Hepatocyte (in vitro differentiated cells): Measurements from ENCODE around the gene SLC1A4. TPM values are rescaled to one million over a fixed set of nuclear protein-coding genes. Genes with fewer than 3 reads are reported as not detected.
A peak's percentile ranks its signal among the peaks of the same experiment; 100 is the strongest.

Experiments
- DNase-seq: peaks from one replicate; pipeline ENCODE4 v3.0.0-alpha.2; 2016; ENCODE audit warnings: low spot score
- H2AFZ ChIP-seq: fragments of 200-600 bp; sonication (generic); 2 replicates; pipeline ENCODE4 v1.6.0; 2016; ENCODE audit warnings: antibody characterized with exemption, mild to moderate bottlenecking
- H3K27ac ChIP-seq: fragments of 200-600 bp; sonication (generic); 2 replicates; pipeline ENCODE4 v1.5.1; 2016; ENCODE audit warnings: mild to moderate bottlenecking
- H3K27me3 ChIP-seq: fragments of 200-600 bp; sonication (generic); 2 replicates; pipeline ENCODE4 v1.6.1; 2016
- H3K36me3 ChIP-seq: fragments of 200-600 bp; sonication (generic); replicated peaks from 2 replicates; pipeline ENCODE4 v1.5.1; 2016; ENCODE audit warnings: low read depth; ENCODE audit not compliant: insufficient read depth
- H3K4me1 ChIP-seq: fragments of 200-600 bp; sonication (generic); 2 replicates; pipeline ENCODE4 v1.5.1; 2016; ENCODE audit warnings: mild to moderate bottlenecking, moderate library complexity; ENCODE audit not compliant: insufficient read depth
- H3K4me2 ChIP-seq: fragments of 200-600 bp; sonication (generic); 2 replicates; pipeline ENCODE4 v1.6.0; 2016
- H3K4me3 ChIP-seq: fragments of 200-600 bp; sonication (generic); 2 replicates; pipeline ENCODE4 v1.5.1; 2016; ENCODE audit warnings: mild to moderate bottlenecking
- H3K79me2 ChIP-seq: fragments of 200-600 bp; sonication (generic); 2 replicates; pipeline ENCODE4 v1.6.0; 2017; ENCODE audit warnings: mild to moderate bottlenecking
- H3K9me2 ChIP-seq: fragments of 200-600 bp; sonication (generic); replicated peaks from 2 replicates; pipeline ENCODE4 v1.6.0; 2017; ENCODE audit warnings: mild to moderate bottlenecking; ENCODE audit not compliant: insufficient read depth
- H3K9me3 ChIP-seq: fragments of 200-600 bp; sonication (generic); 2 replicates; pipeline ENCODE4 v1.5.1; 2016; ENCODE audit warnings: low read depth, mild to moderate bottlenecking
- H4K20me1 ChIP-seq: fragments of 200-600 bp; sonication (generic); 2 replicates; pipeline ENCODE4 v1.6.0; 2016; ENCODE audit warnings: mild to moderate bottlenecking; ENCODE audit not compliant: insufficient read depth, poor library complexity, severe bottlenecking
- EZH2 ChIP-seq: fragments of 200-600 bp; sonication (generic); IDR thresholded peaks from 2 replicates; pipeline ENCODE4 v1.6.1; 2016; ENCODE audit warnings: antibody characterized with exemption, mild to moderate bottlenecking, borderline replicate concordance
- EZH2phosphoT487 ChIP-seq: fragments of 200-600 bp; sonication (generic); IDR thresholded peaks from one replicate; pipeline ENCODE4 v1.6.1; 2018; ENCODE audit warnings: antibody characterized with exemption, mild to moderate bottlenecking, low read depth, moderate library complexity; ENCODE audit not compliant: unreplicated experiment, severe bottlenecking
- WGBS: methylation state at CpG from one replicate; pipeline ENCODE4 v1.1.6; 2016; ENCODE audit warnings: low lambda C conversion rate; ENCODE audit errors: missing lambda C conversion rate; 5-methylcytosine and 5-hydroxymethylcytosine counted together
- polyA plus RNA-seq: library from polyadenylated mRNA; unstranded; fragments of >200 nt; fragmentation: Nextera tagmentation; extraction: Ambion mirVana; gene quantifications from 2 replicates; pipeline ENCODE4 v1.2.1, GENCODE V29; 2016
- total RNA-seq: library from RNA; depleted of rRNA; stranded (reverse); fragments of >200 nt; gene quantifications from 2 replicates; pipeline ENCODE4 v1.2.3, GENCODE V29; 2014
- TF ChIP-seq, protein P1 (sequence below): fragments of 200-600 bp; sonication (generic); IDR thresholded peaks from 2 replicates; pipeline ENCODE4 v1.5.1; 2016; ENCODE audit warnings: antibody characterized with exemption, mild to moderate bottlenecking; ENCODE audit not compliant: poor library complexity

The SLC1A4 gene
- total and polyA plus RNA-seq, 2 experiments from 2014 or later, result 14.2 to 17.8 TPM

GRCh38 chr2:65027616-65028244, 38.5 kb downstream of the SLC1A4 start:
- H3K27ac ChIP-seq, result no peak overlapping the region
- no peaks in the 10 kb centered on the region for H3K79me2 ChIP-seq
- 94% methylated on average over 8 of the region's 8 CpGs for WGBS
- no peak overlapping the region for H2AFZ ChIP-seq
- peaks cover 16% of the 10 kb centered on the region for H3K4me1 ChIP-seq
- H3K27me3 ChIP-seq, result no peaks in the 10 kb centered on the region
- H3K4me3 ChIP-seq, result no peak overlapping the region
- no peaks in the 10 kb centered on the region for H3K36me3 ChIP-seq
- no peaks in the 10 kb centered on the region for H3K9me3 ChIP-seq
- DNase-seq, result no peak
- no peaks in the 10 kb centered on the region for H3K9me2 ChIP-seq
- TF ChIP-seq, protein P1, sequence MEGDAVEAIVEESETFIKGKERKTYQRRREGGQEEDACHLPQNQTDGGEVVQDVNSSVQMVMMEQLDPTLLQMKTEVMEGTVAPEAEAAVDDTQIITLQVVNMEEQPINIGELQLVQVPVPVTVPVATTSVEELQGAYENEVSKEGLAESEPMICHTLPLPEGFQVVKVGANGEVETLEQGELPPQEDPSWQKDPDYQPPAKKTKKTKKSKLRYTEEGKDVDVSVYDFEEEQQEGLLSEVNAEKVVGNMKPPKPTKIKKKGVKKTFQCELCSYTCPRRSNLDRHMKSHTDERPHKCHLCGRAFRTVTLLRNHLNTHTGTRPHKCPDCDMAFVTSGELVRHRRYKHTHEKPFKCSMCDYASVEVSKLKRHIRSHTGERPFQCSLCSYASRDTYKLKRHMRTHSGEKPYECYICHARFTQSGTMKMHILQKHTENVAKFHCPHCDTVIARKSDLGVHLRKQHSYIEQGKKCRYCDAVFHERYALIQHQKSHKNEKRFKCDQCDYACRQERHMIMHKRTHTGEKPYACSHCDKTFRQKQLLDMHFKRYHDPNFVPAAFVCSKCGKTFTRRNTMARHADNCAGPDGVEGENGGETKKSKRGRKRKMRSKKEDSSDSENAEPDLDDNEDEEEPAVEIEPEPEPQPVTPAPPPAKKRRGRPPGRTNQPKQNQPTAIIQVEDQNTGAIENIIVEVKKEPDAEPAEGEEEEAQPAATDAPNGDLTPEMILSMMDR, result no peak
- no peak for TF ChIP-seq EZH2
- TF ChIP-seq EZH2phosphoT487, result no peak
- H3K4me2 ChIP-seq, result no peak overlapping the region
- no peaks in the 10 kb centered on the region for H4K20me1 ChIP-seq

GRCh38 chr2:65030476-65031332, 41.5 kb downstream of the SLC1A4 start:
- H3K4me1 ChIP-seq, result peaks cover 12% of the 10 kb centered on the region
- H3K27me3 ChIP-seq, result no peaks in the 10 kb centered on the region
- no peak for DNase-seq
- WGBS, result 83% methylated on average over 11 of the region's 11 CpGs
- H4K20me1 ChIP-seq, result no peaks in the 10 kb centered on the region
- peak overlapping the region; percentile 46 for H3K27ac ChIP-seq
- H3K9me3 ChIP-seq, result no peaks in the 10 kb centered on the region
- H3K79me2 ChIP-seq, result no peaks in the 10 kb centered on the region
- H3K9me2 ChIP-seq, result no peaks in the 10 kb centered on the region
- TF ChIP-seq, protein P1, result no peak
- no peak for TF ChIP-seq EZH2phosphoT487
- TF ChIP-seq EZH2, result no peak
- H3K4me2 ChIP-seq, result peak overlapping the region; percentile 56
- no peak overlapping the region for H2AFZ ChIP-seq
- no peak overlapping the region for H3K4me3 ChIP-seq
- H3K36me3 ChIP-seq, result no peaks in the 10 kb centered on the region

DNA sequence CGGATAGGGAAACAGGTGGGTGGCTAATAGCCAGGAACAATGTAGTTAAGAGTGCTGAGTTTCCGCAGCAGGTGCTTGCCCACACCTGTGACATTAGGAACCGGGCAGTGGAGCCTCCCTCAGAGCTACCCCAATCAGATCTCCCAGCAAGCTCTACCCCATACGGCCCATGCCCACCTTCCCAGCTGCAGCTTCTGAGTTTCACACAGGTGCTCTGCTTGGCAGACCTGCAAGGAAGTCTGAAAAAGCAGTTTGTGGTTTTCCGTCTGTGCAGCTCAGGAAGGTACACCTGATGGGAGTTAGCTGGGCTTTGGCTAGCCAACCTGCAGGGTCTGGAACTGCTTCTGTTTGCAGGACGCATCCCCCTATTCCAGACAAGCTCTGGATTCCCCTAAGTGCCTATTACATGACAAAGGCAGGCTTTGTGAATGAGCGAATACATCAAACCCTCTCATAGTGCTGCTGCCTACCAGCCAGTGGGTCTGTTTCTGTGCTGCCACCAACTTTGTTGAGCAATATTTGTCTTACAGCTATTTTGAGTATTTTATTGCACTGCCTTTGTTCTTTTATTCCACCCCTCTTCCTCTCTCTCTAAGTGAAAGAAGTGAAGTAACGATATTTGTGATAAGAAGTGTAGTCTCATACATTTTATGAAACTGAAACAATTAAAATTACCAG, 42.3 kb downstream of the SLC1A4 start:
- H3K9me2 ChIP-seq, result no peaks in the 10 kb centered on the region
- peaks cover 7% of the 10 kb centered on the region for H3K4me1 ChIP-seq
- peak overlapping the region; percentile 56 for H3K4me2 ChIP-seq
- H3K27me3 ChIP-seq, result no peaks in the 10 kb centered on the region
- no peaks in the 10 kb centered on the region for H4K20me1 ChIP-seq
- TF ChIP-seq, protein P1, result no peak
- TF ChIP-seq EZH2phosphoT487 (no peak), EZH2 (no peak)
- 52% methylated on average over 8 of the region's 8 CpGs for WGBS
- no peak overlapping the region for H3K4me3 ChIP-seq
- H3K27ac ChIP-seq, result peak overlapping the region; percentile 46
- H3K79me2 ChIP-seq, result no peaks in the 10 kb centered on the region
- no peak for DNase-seq
- H2AFZ ChIP-seq, result no peak overlapping the region
- H3K36me3 ChIP-seq, result no peaks in the 10 kb centered on the region
- no peaks in the 10 kb centered on the region for H3K9me3 ChIP-seq
